Measurements from ENCODE around the gene C1orf87. TPM values are rescaled to one million over a fixed set of nuclear protein-coding genes. Genes with fewer than 3 reads are reported as not detected.

Gene C1orf87
- total RNA-seq, 1 experiment from 2014 or later = not detected

- TF ChIP-seq SRF (IDR thresholded peaks at IDR 0.05; ENCODE audit: low read depth) = no peak
Measured at GRCh38 chr1:60108196-60108595, 34.6 kb upstream of the C1orf87 start (continued).

- Histone ChIP-seq H4K20me1 (ENCODE audit: insufficient read depth) (no peaks in the 10 kb centered on the region), H3K4me2 (ENCODE audit: low read length) (no peak overlapping the region), H3K9me3 (ENCODE audit: control insufficient read depth in 1 of 2, insufficient read depth in 1 of 2, low read depth in 1 of 2, low read length in 2 of 2) (no peaks in the 10 kb centered on the region), H2AFZ (ENCODE audit: low read depth, low read length, poor library complexity, severe bottlenecking) (no peak overlapping the region), H3K27me3 (ENCODE audit: insufficient read depth, low read length) (no peaks in the 10 kb centered on the region), H3K4me1 (ENCODE audit: control insufficient read depth in 1 of 2, insufficient read depth in 2 of 2, low read length in 2 of 2) (no peaks in the 10 kb centered on the region), H3K27ac (ENCODE audit: low read depth, low read length) (no peak overlapping the region), H3K79me2 (ENCODE audit: insufficient read depth, low read length) (no peaks in the 10 kb centered on the region), H3K36me3 (ENCODE audit: control insufficient read depth in 1 of 2, insufficient read depth in 2 of 2, low read length in 2 of 2) (no peaks in the 10 kb centered on the region), H3K9me2 (ENCODE audit: insufficient read depth) (no peaks in the 10 kb centered on the region), H3K9ac (ENCODE audit: low read length) (no peak overlapping the region), H3K4me3 (replicated peaks in 1 of 2; ENCODE audit: low read depth in 1 of 2, low read length in 2 of 2) (no peak overlapping the region)
- TF ChIP-seq MAX (IDR thresholded peaks at IDR 0.05) (no peak), ZFX (IDR thresholded peaks at IDR 0.05) (no peak), ATF3 (IDR thresholded peaks at IDR 0.05) (no peak), CBX3 (IDR thresholded peaks at IDR 0.05; ENCODE audit: low read depth) (no peak)
- no TSS peak for BruUV-seq (replicated peaks)
- intact Hi-C loops (cut with micrococcal nuclease) = no loop called here
- ChIA-PET POLR2A (no interaction called here), CTCF (no interaction called here), RAD21 (ENCODE audit: low non-redundant PET in 1 of 2, low total read pairs in 2 of 2, uncharacterized antibody in 2 of 2, unreplicated experiment in 2 of 2) (no interaction called here)
- no peak for ATAC-seq
- DNase-seq (ENCODE audit: low read depth, low spot score) = no peak
Measured at GRCh38 chr1:60103186-60103585, 29.6 kb upstream of the C1orf87 start.

- Histone ChIP-seq H3K4me3 (replicated peaks in 1 of 2; ENCODE audit: low read depth in 1 of 2, low read length in 2 of 2) (no peak overlapping the region), H3K4me1 (ENCODE audit: control insufficient read depth in 1 of 2, insufficient read depth in 2 of 2, low read length in 2 of 2) (no peaks in the 10 kb centered on the region), H4K20me1 (ENCODE audit: insufficient read depth) (no peaks in the 10 kb centered on the region), H3K9me2 (ENCODE audit: insufficient read depth) (no peaks in the 10 kb centered on the region), H3K36me3 (ENCODE audit: control insufficient read depth in 1 of 2, insufficient read depth in 2 of 2, low read length in 2 of 2) (no peaks in the 10 kb centered on the region), H3K4me2 (ENCODE audit: low read length) (no peak overlapping the region), H3K9me3 (ENCODE audit: control insufficient read depth in 1 of 2, insufficient read depth in 1 of 2, low read depth in 1 of 2, low read length in 2 of 2) (no peaks in the 10 kb centered on the region), H3K9ac (ENCODE audit: low read length) (no peak overlapping the region), H2AFZ (ENCODE audit: low read depth, low read length, poor library complexity, severe bottlenecking) (no peak overlapping the region), H3K27me3 (ENCODE audit: insufficient read depth, low read length) (no peaks in the 10 kb centered on the region), H3K79me2 (ENCODE audit: insufficient read depth, low read length) (no peaks in the 10 kb centered on the region), H3K27ac (ENCODE audit: low read depth, low read length) (no peak overlapping the region)
- DNase-seq (ENCODE audit: low read depth, low spot score) (no peak), ATAC-seq (no peak)
- RAD21 ChIA-PET (ENCODE audit: low non-redundant PET in 1 of 2, low total read pairs in 2 of 2, uncharacterized antibody in 2 of 2, unreplicated experiment in 2 of 2) = no interaction called here
- BruUV-seq (replicated peaks) = no TSS peak
- CTCF ChIA-PET = no interaction called here
- POLR2A ChIA-PET = no interaction called here
- intact Hi-C loops (cut with micrococcal nuclease) = no loop called here
- TF ChIP-seq ZBTB33 (IDR thresholded peaks at IDR 0.05; ENCODE audit: extremely low read depth, insufficient replicate concordance, low read length) (no peak), TCF7L2 (IDR thresholded peaks at IDR 0.05; ENCODE audit: borderline replicate concordance, extremely low read depth, insufficient read depth, insufficient read length) (no peak), REST (IDR thresholded peaks at IDR 0.05; ENCODE audit: low read depth) (no peak), POLR2A (IDR thresholded peaks at IDR 0.05; ENCODE audit: borderline replicate concordance, extremely low read depth, insufficient read depth, insufficient read length) (no peak), CEBPB (IDR thresholded peaks at IDR 0.05; ENCODE audit: low read depth) (no peak), FOSL1 (IDR thresholded peaks at IDR 0.05; ENCODE audit: low read depth) (no peak), RAD21 (IDR thresholded peaks at IDR 0.05; ENCODE audit: low read depth) (no peak), JUND (IDR thresholded peaks at IDR 0.05) (no peak), SRF (IDR thresholded peaks at IDR 0.05; ENCODE audit: low read depth) (no peak)
Measured at GRCh38 chr1:60102267-60103061, 28.9 kb upstream of the C1orf87 start.
